ENCODE results near the gene CUX1. TPM values are rescaled to one million over a fixed set of nuclear protein-coding genes. Genes with fewer than 3 reads are reported as not detected.

Gene CUX1
- total RNA-seq, 1 donor from 2014 or later = 89.1 TPM

DNA sequence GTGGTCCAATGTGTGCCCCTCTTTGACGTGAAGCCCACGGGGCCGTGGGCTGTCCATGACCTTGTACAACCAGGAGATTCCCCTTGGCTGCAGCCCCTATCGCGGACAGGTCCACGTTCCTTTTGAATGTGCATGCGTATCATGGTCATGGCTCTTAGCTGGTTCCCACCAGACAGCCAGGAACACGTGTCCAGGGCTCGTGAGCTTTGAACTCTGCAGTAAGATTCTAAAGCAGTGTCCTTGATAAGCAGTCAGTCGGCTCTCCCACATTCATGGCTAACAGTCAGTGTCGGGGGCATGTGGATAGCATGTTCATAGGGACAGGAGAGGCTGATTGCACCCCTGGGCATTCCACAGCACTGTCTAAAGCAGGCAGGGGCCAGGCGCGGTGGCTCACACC, 393.4 kb downstream of the CUX1 start:
- no peak overlapping the region for H3K27ac Mint-ChIP-seq (ENCODE audit: unreplicated experiment)
- no peaks in the 10 kb centered on the region for H3K9me3 Mint-ChIP-seq (ENCODE audit: unreplicated experiment)
- peaks cover 22% of the 10 kb centered on the region for H3K36me3 Mint-ChIP-seq (ENCODE audit: unreplicated experiment)
- no peaks in the 10 kb centered on the region for H3K4me1 Mint-ChIP-seq (ENCODE audit: unreplicated experiment)
- TF ChIP-seq, protein P1, sequence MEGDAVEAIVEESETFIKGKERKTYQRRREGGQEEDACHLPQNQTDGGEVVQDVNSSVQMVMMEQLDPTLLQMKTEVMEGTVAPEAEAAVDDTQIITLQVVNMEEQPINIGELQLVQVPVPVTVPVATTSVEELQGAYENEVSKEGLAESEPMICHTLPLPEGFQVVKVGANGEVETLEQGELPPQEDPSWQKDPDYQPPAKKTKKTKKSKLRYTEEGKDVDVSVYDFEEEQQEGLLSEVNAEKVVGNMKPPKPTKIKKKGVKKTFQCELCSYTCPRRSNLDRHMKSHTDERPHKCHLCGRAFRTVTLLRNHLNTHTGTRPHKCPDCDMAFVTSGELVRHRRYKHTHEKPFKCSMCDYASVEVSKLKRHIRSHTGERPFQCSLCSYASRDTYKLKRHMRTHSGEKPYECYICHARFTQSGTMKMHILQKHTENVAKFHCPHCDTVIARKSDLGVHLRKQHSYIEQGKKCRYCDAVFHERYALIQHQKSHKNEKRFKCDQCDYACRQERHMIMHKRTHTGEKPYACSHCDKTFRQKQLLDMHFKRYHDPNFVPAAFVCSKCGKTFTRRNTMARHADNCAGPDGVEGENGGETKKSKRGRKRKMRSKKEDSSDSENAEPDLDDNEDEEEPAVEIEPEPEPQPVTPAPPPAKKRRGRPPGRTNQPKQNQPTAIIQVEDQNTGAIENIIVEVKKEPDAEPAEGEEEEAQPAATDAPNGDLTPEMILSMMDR (IDR thresholded peaks at IDR 0.05) = no peak
- no peaks in the 10 kb centered on the region for H3K27me3 Mint-ChIP-seq (ENCODE audit: unreplicated experiment)
- H3K4me3 Mint-ChIP-seq (ENCODE audit: unreplicated experiment) = no peak overlapping the region
- DNase-seq (ENCODE audit: extremely low spot score, unreplicated experiment) = no peak

DNA sequence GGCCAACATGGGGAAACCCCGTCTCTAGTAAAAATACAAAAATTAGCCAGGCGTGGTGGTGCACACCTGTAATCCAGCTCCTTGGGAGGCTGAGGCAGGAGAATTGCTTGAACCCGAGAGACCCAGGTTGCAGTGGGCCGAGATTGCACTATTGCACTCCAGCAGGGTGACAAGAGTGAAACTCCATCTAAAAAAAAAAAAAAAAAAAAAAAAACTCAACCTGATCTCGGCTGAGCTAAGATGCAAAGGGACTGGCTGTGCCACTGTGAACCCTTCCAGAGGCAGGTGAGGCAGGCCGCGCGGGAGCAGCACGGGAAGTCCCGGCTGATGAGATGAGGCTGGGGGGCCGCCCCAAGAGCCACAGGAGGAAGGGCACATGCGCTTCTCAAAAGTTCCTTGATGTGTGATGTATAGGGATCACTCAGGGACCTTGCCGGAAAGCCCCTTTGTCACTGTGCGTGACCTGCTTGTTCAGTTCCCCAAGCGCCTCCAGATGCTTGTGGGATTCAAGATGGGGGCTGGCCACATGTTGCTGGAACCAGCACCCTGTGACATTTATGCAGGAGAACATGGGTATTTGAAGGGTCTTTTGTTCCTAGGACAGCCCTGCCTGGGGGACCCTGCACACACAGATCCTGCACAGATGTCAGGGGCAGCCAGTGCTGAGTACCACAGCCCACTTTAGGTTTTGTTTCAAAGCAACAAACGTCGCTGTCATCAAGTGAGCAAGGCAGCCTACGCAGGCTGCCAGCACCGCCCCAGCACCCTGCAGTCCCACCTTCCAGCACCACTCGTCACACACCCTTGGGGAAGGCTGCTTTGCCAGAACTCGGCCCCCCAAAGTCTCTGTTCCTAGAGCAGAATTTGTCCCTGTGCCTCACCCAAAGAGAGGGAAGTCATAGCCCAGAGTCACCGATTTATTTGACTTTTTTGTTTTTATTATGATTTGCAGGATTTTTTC, 394.4 kb downstream of the CUX1 start:
- DNase-seq (ENCODE audit: extremely low spot score, unreplicated experiment) = no peak
- TF ChIP-seq, protein P1 (IDR thresholded peaks at IDR 0.05) = no peak
- no peak overlapping the region for H3K4me3 Mint-ChIP-seq (ENCODE audit: unreplicated experiment)
- H3K27ac Mint-ChIP-seq (ENCODE audit: unreplicated experiment) = no peak overlapping the region
- no peaks in the 10 kb centered on the region for H3K9me3 Mint-ChIP-seq (ENCODE audit: unreplicated experiment)
- no peaks in the 10 kb centered on the region for H3K4me1 Mint-ChIP-seq (ENCODE audit: unreplicated experiment)
- peaks cover 19% of the 10 kb centered on the region for H3K36me3 Mint-ChIP-seq (ENCODE audit: unreplicated experiment)
- H3K27me3 Mint-ChIP-seq (ENCODE audit: unreplicated experiment) = no peaks in the 10 kb centered on the region

DNA sequence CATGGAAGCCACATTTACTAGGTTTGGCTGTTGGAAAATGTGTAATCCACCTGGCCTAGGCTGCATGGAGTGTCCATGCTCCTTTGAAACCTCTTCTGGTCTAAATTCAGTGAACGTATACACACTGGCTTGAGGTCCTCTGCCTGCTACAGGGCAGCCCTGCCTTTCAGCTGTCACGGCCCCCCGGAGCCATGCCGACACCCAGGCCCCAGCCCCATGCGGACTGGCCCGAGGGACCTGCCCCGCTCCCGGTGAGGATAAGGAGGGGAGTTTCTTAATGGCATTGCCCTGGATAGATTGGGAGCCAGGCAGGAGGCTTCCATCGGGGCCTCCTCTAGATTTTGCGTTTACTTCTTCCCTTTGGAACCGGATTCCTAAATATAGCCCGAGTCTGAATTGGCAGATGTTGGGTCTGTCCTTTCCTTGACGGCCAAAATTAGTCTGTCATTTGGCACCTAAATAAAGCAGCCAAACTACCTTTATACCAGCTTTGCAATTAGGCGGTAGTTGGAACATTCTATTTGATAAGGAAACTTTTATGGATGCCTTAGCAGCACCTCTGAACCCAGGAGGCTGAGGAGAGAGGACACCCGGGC, 397.1 kb downstream of the CUX1 start:
- no peaks in the 10 kb centered on the region for H3K9me3 Mint-ChIP-seq (ENCODE audit: unreplicated experiment)
- H3K27me3 Mint-ChIP-seq (ENCODE audit: unreplicated experiment) = no peaks in the 10 kb centered on the region
- no peak overlapping the region for H3K27ac Mint-ChIP-seq (ENCODE audit: unreplicated experiment)
- TF ChIP-seq, protein P1 (IDR thresholded peaks at IDR 0.05) = no peak
- no peak for DNase-seq (ENCODE audit: extremely low spot score, unreplicated experiment)
- no peak overlapping the region for H3K4me3 Mint-ChIP-seq (ENCODE audit: unreplicated experiment)
- H3K36me3 Mint-ChIP-seq (ENCODE audit: unreplicated experiment) = peaks cover 14% of the 10 kb centered on the region
- H3K4me1 Mint-ChIP-seq (ENCODE audit: unreplicated experiment) = no peaks in the 10 kb centered on the region

DNA sequence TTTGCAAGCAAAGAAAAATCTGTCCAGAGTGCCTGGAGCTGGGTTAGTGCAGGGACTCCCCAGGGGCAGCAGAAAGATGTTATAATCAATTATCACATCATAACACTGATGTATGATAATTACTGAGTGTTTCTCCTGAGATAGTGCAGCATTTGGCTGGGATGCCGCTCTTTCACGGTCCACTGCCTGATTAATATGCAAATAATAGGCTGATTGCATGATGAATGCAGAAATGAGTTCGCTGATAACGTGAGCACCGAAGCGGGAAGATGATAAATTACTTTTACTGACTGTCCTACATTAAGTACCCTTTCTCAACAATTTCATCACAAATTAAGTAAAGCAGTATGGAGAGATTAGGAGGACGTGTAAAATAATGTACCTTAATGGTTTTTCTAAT, 397.8 kb downstream of the CUX1 start:
- Mint-ChIP-seq H3K4me1 (ENCODE audit: unreplicated experiment) (no peaks in the 10 kb centered on the region), H3K36me3 (ENCODE audit: unreplicated experiment) (peaks cover 14% of the 10 kb centered on the region), H3K27me3 (ENCODE audit: unreplicated experiment) (no peaks in the 10 kb centered on the region), H3K4me3 (ENCODE audit: unreplicated experiment) (no peak overlapping the region), H3K9me3 (ENCODE audit: unreplicated experiment) (no peaks in the 10 kb centered on the region), H3K27ac (ENCODE audit: unreplicated experiment) (no peak overlapping the region)
- DNase-seq (ENCODE audit: extremely low spot score, unreplicated experiment) = no peak
- TF ChIP-seq, protein P1 (IDR thresholded peaks at IDR 0.05) = no peak

DNA sequence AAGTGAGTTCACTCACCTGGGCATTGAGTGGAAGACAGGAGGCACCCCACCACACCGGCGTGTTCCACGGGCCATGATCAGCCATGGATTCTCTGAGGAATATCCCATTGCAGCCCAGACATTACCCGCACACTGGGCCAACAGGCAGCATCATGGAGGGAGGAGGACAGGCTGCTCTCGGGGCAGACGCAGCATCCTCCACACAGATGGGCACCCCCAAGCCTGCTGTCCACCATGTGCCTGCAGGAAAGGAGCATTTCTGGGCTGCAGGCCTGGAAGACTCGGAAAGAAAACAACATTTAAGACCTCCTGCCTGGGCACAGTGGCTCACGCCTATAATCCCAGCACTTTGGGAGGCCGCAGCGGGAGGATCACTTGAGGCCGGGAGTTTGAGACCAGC, 398.3 kb downstream of the CUX1 start:
- H3K27me3 Mint-ChIP-seq (ENCODE audit: unreplicated experiment) = no peaks in the 10 kb centered on the region
- peaks cover 14% of the 10 kb centered on the region for H3K36me3 Mint-ChIP-seq (ENCODE audit: unreplicated experiment)
- no peak overlapping the region for H3K27ac Mint-ChIP-seq (ENCODE audit: unreplicated experiment)
- H3K4me3 Mint-ChIP-seq (ENCODE audit: unreplicated experiment) = no peak overlapping the region
- no peak for DNase-seq (ENCODE audit: extremely low spot score, unreplicated experiment)
- peaks cover 2% of the 10 kb centered on the region for H3K4me1 Mint-ChIP-seq (ENCODE audit: unreplicated experiment)
- TF ChIP-seq, protein P1 (IDR thresholded peaks at IDR 0.05) = no peak
- H3K9me3 Mint-ChIP-seq (ENCODE audit: unreplicated experiment) = no peaks in the 10 kb centered on the region
